Panc1 (cell line): ENCODE results near the gene APLF. TPM values are rescaled to one million over a fixed set of nuclear protein-coding genes. Genes with fewer than 3 reads are reported as not detected.

Source experiments
- ATAC-seq: fragments of 200-7000 bp; cut with Tn5 transposase; 2 replicates; pipeline ENCODE4 v1.9.1; 2020; ENCODE audit warnings: mild to moderate bottlenecking, moderate library complexity
- BruUV-seq: library from RNA; stranded (reverse); fragments of 400-500 nt; replicated peaks from 2 replicates; lab custom pipeline; 2021; lab: Mats Ljungman, UMichigan
- CTCF ChIA-PET: fragments of 300-600 bp; sonication (Branson Sonifier 250); formaldehyde crosslinking; loops from one replicate; lab custom pipeline; 2022; ENCODE audit warnings: antibody characterized with exemption; lab: Charles Lee
- POLR2A ChIA-PET: fragments of 300-600 bp; sonication (Branson Sonifier 250); formaldehyde crosslinking; loops from one replicate; lab custom pipeline; 2022; ENCODE audit warnings: antibody characterized with exemption; lab: Charles Lee
- DNase-seq: peaks from one replicate; pipeline ENCODE4 v3.0.0-alpha.2; 2010; ENCODE audit warnings: low read depth, low spot score
- H3K27ac ChIP-seq: 2 replicates; pipeline ENCODE4 v1.5.1; 2011; ENCODE audit warnings: mild to moderate bottlenecking, low read length, inconsistent platforms
- H3K27me3 ChIP-seq: fragments of 200-500 bp; sonication (Bioruptor generic); 2 replicates; pipeline ENCODE4 v1.6.0; 2014; ENCODE audit warnings: low read length, inconsistent platforms; ENCODE audit not compliant: control insufficient read depth, insufficient read depth
- H3K36me3 ChIP-seq: fragments of 200-500 bp; sonication (Bioruptor generic); 2 replicates; pipeline ENCODE4 v1.5.1; 2014; ENCODE audit warnings: inconsistent platforms, mild to moderate bottlenecking, low read length, moderate library complexity; ENCODE audit not compliant: control insufficient read depth, insufficient read depth
- H3K4me1 ChIP-seq: 2 replicates; pipeline ENCODE4 v1.5.1; 2011; ENCODE audit warnings: inconsistent platforms, mild to moderate bottlenecking, low read length, moderate library complexity; ENCODE audit not compliant: control insufficient read depth, insufficient read depth
- H3K4me3 ChIP-seq, 2 experiments: 2 replicates each; pipeline ENCODE4 v1.5.1; 2011 to 2012; ENCODE audit warnings: low read depth in 2 of 2, low read length in 2 of 2, mild to moderate bottlenecking in 2 of 2, inconsistent platforms in 1 of 2, moderate library complexity in 1 of 2
- H3K9me3 ChIP-seq: fragments of 200-500 bp; sonication (Bioruptor generic); 2 replicates; pipeline ENCODE4 v1.5.1; 2014; ENCODE audit warnings: low read depth, mild to moderate bottlenecking, inconsistent platforms, low read length, moderate library complexity; ENCODE audit not compliant: control insufficient read depth, insufficient read depth
- POLR2AphosphoS5 ChIP-seq: IDR thresholded peaks from 2 replicates; pipeline ENCODE4 v1.6.1; 2012; ENCODE audit warnings: mild to moderate bottlenecking, low read depth, low read length, moderate library complexity
- REST ChIP-seq, 2 experiments: IDR thresholded peaks; 2 replicates each; pipeline ENCODE4 v1.6.1; 2011 to 2012; ENCODE audit warnings: low read depth in 2 of 2, control low read depth in 1 of 2, low read length in 1 of 2, mild to moderate bottlenecking in 1 of 2, moderate library complexity in 1 of 2; ENCODE audit not compliant: insufficient read depth in 1 of 2
- SIN3A ChIP-seq: IDR thresholded peaks from 2 replicates; pipeline ENCODE4 v1.6.1; 2012; ENCODE audit warnings: low read depth, mild to moderate bottlenecking, low read length, moderate library complexity, borderline replicate concordance; ENCODE audit not compliant: insufficient read depth
- TCF7L2 ChIP-seq: IDR thresholded peaks from 2 replicates; pipeline ENCODE4 v1.6.1; 2011; ENCODE audit warnings: mild to moderate bottlenecking, low read depth, low read length, inconsistent platforms
- in situ Hi-C: cut with HindIII; loops from 2 replicates; pipeline ENCODE4 v1.10.0; 2016; ENCODE audit warnings: low sequenced_read_pairs, low pct_unique_long_range_greater_than_20kb
- intact Hi-C: fragments of 100-400 bp; cut with micrococcal nuclease; formaldehyde crosslinking; loops from one replicate; pipeline ENCODE4 v1.10.0; 2022; ENCODE audit not compliant: unreplicated experiment
- total RNA-seq: library from RNA; stranded (reverse); gene quantifications from one replicate; pipeline ENCODE4 v1.2.1, GENCODE V29; 2021; ENCODE audit not compliant: unreplicated experiment
- TF ChIP-seq, protein P1 (sequence below): fragments of 450-650 bp; IDR thresholded peaks from 2 replicates; pipeline ENCODE4 v1.5.1; 2017; ENCODE audit warnings: mild to moderate bottlenecking

Gene APLF
- total RNA-seq, 1 experiment from 2014 or later: 2.6 TPM

DNA sequence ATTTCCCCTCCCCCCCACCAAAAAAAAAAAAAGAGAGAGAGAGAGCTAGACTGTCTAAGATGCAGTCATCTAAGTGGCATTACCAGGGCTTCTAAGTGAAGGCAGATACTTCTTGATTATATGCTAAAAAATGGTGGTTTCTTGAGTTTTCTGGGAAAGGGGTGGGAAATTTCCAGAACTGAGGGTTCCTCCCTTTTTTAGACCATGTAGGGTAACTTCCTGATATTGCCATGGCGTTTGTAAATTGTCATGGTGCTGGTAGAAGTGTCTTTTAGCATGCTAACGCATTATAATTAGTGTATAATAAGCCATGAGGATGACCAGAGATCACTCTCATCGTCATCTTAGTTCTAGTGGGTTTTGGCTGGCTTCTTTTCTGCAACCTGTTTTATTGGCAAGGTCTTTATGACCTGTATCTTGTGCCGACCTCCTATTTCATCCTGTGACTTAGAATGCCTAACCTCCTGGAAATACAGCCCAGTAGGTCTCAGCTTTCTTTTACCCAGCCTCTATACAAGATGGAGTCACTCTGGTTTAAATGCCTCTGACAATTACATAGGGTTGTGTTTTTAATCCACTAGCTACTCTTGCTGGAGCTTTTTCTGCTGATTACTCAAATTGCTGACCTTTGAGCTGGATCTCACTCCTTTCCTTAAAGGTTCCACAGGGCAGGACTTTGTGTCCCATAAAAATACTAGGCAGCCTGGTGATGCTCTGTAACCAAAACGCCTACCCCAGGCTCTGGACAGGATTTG is 145.6 kb downstream of the APLF start:
- no peak for TF ChIP-seq POLR2AphosphoS5
- no peak for TF ChIP-seq SIN3A
- TF ChIP-seq, protein P1, sequence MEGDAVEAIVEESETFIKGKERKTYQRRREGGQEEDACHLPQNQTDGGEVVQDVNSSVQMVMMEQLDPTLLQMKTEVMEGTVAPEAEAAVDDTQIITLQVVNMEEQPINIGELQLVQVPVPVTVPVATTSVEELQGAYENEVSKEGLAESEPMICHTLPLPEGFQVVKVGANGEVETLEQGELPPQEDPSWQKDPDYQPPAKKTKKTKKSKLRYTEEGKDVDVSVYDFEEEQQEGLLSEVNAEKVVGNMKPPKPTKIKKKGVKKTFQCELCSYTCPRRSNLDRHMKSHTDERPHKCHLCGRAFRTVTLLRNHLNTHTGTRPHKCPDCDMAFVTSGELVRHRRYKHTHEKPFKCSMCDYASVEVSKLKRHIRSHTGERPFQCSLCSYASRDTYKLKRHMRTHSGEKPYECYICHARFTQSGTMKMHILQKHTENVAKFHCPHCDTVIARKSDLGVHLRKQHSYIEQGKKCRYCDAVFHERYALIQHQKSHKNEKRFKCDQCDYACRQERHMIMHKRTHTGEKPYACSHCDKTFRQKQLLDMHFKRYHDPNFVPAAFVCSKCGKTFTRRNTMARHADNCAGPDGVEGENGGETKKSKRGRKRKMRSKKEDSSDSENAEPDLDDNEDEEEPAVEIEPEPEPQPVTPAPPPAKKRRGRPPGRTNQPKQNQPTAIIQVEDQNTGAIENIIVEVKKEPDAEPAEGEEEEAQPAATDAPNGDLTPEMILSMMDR: no peak
- no peak for TF ChIP-seq REST (IDR thresholded peaks at IDR 0.05; ENCODE audit: insufficient read depth in 1 of 2, low read depth in 2 of 2, low read length in 1 of 2)
- CTCF ChIA-PET: no interaction called here
- no TSS peak for BruUV-seq
- POLR2A ChIA-PET: no interaction called here
- H3K4me3 ChIP-seq: no peak overlapping the region
- DNase-seq (no peak), ATAC-seq (no peak)
- no peaks in the 10 kb centered on the region for H3K27me3 ChIP-seq
- no peak overlapping the region for H3K27ac ChIP-seq
- in situ Hi-C loops (no loop called here), intact Hi-C loops (no loop called here)
- H3K4me1 ChIP-seq: no peaks in the 10 kb centered on the region
- H3K36me3 ChIP-seq: no peaks in the 10 kb centered on the region
- H3K9me3 ChIP-seq: no peaks in the 10 kb centered on the region

DNA sequence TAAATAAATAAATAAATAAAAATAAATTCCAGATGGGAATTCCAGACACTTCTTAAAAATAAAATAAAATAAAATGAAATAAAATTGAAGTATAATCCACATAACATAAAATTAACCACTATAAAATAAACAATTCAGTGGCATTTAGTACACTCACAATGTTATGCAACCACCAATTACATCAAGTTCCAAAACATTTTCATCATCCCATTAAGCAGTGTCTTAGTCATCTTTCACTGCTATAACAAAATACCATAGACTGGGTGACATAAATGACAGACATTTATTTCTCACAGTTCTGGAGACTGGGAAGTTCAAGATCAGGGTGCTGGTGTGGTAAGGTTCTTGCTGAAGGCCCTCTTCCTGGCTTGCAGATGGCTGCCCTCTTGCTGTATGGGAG is 153.4 kb downstream of the APLF start:
- in situ Hi-C loops: no loop called here
- no peaks in the 10 kb centered on the region for H3K27me3 ChIP-seq
- intact Hi-C loops: no loop called here
- CTCF ChIA-PET: no interaction called here
- no peaks in the 10 kb centered on the region for H3K36me3 ChIP-seq
- H3K4me1 ChIP-seq: no peaks in the 10 kb centered on the region
- POLR2A ChIA-PET: no interaction called here
- ATAC-seq (no peak), DNase-seq (no peak)
- no peaks in the 10 kb centered on the region for H3K9me3 ChIP-seq
- H3K4me3 ChIP-seq: no peak overlapping the region
- TF ChIP-seq POLR2AphosphoS5 (no peak), TCF7L2 (no peak), REST (IDR thresholded peaks at IDR 0.05; ENCODE audit: insufficient read depth in 1 of 2, low read depth in 2 of 2, low read length in 1 of 2) (no peak), SIN3A (no peak)
- TF ChIP-seq, protein P1: no peak
- no peak overlapping the region for H3K27ac ChIP-seq
- no TSS peak for BruUV-seq
